ENCODE results near the gene SPN. TPM values are rescaled to one million over a fixed set of nuclear protein-coding genes. Genes with fewer than 3 reads are reported as not detected.

The SPN gene
- total and polyA plus RNA-seq, 2 donors (not counting 3 experiments of a cell fraction or from before 2014, with no cell fraction given), result not detected

DNA sequence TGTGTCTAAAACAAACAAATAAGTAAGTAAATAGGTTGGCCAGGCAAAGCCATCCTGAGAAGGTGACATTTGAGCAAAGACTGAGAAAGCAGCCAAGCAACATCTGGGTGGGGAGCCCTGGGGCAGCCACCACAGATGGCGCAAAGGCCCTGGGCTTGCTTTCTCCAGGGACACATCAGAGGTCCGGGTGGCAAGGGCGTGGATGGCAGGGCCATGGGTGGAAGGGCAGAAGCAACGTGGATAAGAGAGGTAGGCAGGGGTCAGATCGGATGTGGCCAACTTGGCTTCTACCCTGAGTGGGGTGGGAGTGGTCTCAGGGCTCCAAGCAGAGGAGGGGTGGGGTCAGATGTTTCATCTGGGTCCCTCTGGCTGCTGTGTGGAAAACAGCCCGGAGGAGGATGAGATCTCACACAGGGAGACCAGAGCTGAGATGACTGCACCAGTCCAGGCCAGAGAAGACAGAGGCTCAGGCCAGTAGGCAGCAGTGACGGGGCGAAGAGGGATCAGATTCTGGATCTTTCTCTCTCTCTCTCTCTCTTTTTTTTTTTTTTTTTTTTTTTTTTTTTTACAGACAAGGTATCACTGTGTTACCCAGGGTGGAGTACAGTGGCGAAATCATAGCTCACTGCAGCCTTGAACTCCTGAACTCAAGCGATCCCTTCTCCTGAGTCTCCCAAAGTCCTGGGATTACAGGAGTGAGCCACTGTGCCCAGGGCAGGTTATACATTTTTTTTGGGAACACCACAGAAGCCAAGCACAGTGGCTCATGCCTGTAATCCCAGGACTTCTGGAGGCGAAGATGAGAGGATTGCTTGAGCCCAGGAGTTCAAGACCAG, 6.1 kb upstream of the SPN start:
- H3K36me3 ChIP-seq (ENCODE audit: control insufficient read depth in 2 of 2, extremely low read depth in 1 of 2, insufficient read depth in 2 of 2, low read length in 2 of 2), result no peaks in the 10 kb centered on the region
- BruUV-seq (replicated peaks), result no TSS peak
- no peaks in the 10 kb centered on the region for H3K79me2 ChIP-seq (ENCODE audit: control insufficient read depth, insufficient read depth, low read length)
- no peaks in the 10 kb centered on the region for H3K9me1 ChIP-seq (replicated peaks; ENCODE audit: control insufficient read depth, extremely low read depth, insufficient read depth, low read length)
- H3K9ac ChIP-seq (replicated peaks; ENCODE audit: extremely low read depth, insufficient read depth, low read length), result no peak overlapping the region
- H3K4me2 ChIP-seq (ENCODE audit: insufficient read depth, low read length), result no peak overlapping the region
- FAIRE-seq (no peak), DNase-seq (ENCODE audit: low read depth, low spot score) (no peak)
- ChIA-PET POLR2A (no interaction called here), CTCF (interaction anchor here (0.9 to 1.1 kb wide), 2 partner anchors 8 to 375 kb away, joined by 3 read pairs; no protein-coding TSS in a partner anchor)
- no peak overlapping the region for H3K27ac ChIP-seq (ENCODE audit: insufficient read depth, low read depth, low read length)
- no peak overlapping the region for H3K4me3 ChIP-seq (replicated peaks in 1 of 3; ENCODE audit: insufficient read depth in 1 of 3, low read depth in 1 of 3, low read length in 3 of 3)
- dilution Hi-C loops (cut with MboI; ENCODE audit: extremely low pct_ligation_motif_present, low sequenced_read_pairs), result no loop called here
- H3K9me3 ChIP-seq (replicated peaks; ENCODE audit: control insufficient read depth, insufficient read depth, low read length), result no peaks in the 10 kb centered on the region
- TF ChIP-seq EZH2 (IDR thresholded peaks at IDR 0.05; ENCODE audit: borderline replicate concordance, low read depth, low read length, severe bottlenecking), result no peak
- no peak for TF ChIP-seq POLR2AphosphoS5 (IDR thresholded peaks at IDR 0.05; ENCODE audit: insufficient read depth, low read depth, low read length)
- TF ChIP-seq POLR2A (IDR thresholded peaks at IDR 0.05; ENCODE audit: low read depth, low read length), result no peak
- no peak for TF ChIP-seq JUN (IDR thresholded peaks at IDR 0.05; ENCODE audit: borderline replicate concordance, insufficient read depth, insufficient read length, low read depth)
- TF ChIP-seq, protein P1, sequence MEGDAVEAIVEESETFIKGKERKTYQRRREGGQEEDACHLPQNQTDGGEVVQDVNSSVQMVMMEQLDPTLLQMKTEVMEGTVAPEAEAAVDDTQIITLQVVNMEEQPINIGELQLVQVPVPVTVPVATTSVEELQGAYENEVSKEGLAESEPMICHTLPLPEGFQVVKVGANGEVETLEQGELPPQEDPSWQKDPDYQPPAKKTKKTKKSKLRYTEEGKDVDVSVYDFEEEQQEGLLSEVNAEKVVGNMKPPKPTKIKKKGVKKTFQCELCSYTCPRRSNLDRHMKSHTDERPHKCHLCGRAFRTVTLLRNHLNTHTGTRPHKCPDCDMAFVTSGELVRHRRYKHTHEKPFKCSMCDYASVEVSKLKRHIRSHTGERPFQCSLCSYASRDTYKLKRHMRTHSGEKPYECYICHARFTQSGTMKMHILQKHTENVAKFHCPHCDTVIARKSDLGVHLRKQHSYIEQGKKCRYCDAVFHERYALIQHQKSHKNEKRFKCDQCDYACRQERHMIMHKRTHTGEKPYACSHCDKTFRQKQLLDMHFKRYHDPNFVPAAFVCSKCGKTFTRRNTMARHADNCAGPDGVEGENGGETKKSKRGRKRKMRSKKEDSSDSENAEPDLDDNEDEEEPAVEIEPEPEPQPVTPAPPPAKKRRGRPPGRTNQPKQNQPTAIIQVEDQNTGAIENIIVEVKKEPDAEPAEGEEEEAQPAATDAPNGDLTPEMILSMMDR (IDR thresholded peaks at IDR 0.05; ENCODE audit: extremely low read depth in 1 of 2, insufficient read depth in 1 of 2, low read depth in 1 of 2, low read length in 2 of 2), result no peak
- TF ChIP-seq, protein P2, sequence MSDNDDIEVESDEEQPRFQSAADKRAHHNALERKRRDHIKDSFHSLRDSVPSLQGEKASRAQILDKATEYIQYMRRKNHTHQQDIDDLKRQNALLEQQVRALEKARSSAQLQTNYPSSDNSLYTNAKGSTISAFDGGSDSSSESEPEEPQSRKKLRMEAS (IDR thresholded peaks at IDR 0.05; ENCODE audit: insufficient read depth, insufficient read length), result no peak
- TF ChIP-seq MYC (IDR thresholded peaks at IDR 0.05; ENCODE audit: low read depth, low read length), result no peak
- no peak for TF ChIP-seq GATA2 (IDR thresholded peaks at IDR 0.05; ENCODE audit: insufficient read depth, insufficient read length, low read depth, low read length)
- no peak for TF ChIP-seq FOS (IDR thresholded peaks at IDR 0.05; ENCODE audit: borderline replicate concordance, insufficient read depth, low read length)
- no peaks in the 10 kb centered on the region for H3K4me1 ChIP-seq (ENCODE audit: control insufficient read depth, extremely low read depth, insufficient read depth, low read length)
- no peak overlapping the region for H2AFZ ChIP-seq (ENCODE audit: low read depth, low read length)
- intact Hi-C loops (cut with micrococcal nuclease), result no loop called here
- H3K27me3 ChIP-seq (ENCODE audit: control insufficient read depth in 2 of 2, insufficient read depth in 2 of 2, low read length in 2 of 2), result no peaks in the 10 kb centered on the region
- H4K20me1 ChIP-seq (replicated peaks; ENCODE audit: control insufficient read depth, extremely low read depth, insufficient read depth, low read length), result no peaks in the 10 kb centered on the region
